ENCODE results near the gene SUN5.

The SUN5 gene

DNA sequence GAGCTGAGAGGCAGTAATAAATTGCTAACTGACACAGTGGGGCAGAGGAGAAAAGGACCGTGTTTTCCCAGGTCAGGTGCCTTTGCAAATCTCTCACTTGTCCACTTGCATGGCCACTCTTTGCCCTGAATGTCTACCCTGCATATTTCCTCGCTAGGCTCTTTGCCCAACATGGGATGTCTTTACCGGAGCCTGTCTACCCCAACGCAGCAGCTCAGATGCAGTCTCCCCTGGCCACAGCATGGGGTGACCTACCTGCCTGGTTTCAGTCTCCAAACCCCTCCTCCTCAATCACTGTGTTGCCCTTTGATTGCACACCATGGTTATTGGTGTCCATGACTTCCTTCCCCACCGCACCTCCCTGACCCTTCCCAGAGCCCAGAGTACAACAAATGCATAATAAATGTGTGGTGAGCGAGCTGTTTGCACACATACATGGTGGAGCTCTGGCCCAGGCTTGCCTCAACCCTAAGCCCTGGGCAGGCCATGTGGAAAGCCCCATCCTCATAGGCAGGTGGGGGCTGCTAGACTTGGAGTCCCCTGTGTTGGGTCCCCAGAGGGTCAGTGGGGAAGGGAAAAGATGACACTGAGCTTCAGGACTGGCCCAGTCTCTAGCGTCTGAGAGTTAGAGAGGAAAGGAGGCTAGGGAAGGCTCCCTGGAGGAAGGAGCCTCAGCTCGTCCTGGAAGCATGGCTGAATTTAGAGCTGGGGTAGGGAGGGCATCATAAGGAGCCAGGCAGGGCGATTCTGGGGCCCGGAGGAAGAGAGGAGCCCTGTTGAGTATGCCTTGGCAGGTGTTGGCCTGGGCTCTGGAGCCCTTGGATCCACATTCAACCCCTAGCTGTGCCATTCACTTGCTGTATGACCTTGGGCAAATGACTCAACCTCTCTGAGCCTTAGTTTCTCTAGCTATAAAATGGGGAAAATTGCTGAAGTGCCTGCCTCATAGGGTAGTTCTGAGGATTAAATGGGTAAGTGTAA, 22.8 kb upstream of the SUN5 start:
- H3K4me3 ChIP-seq (ENCODE audit: insufficient read depth, low read depth, low read length): no peak overlapping the region
- 88 to 91% methylated on average over 10 of the region's 10 CpGs for WGBS, 2 experiments
- no peak overlapping the region for H3K27ac ChIP-seq (ENCODE audit: insufficient read depth, low read depth, low read length, poor library complexity, severe bottlenecking)
- H3K36me3 ChIP-seq (ENCODE audit: control insufficient read depth, insufficient read depth, low read length): no peaks in the 10 kb centered on the region
- H3K4me1 ChIP-seq (ENCODE audit: control insufficient read depth, insufficient read depth, low read length): no peaks in the 10 kb centered on the region
- H3K9me3 ChIP-seq (ENCODE audit: control insufficient read depth, low read length): no peaks in the 10 kb centered on the region
- H3K27me3 ChIP-seq (ENCODE audit: control insufficient read depth, insufficient read depth, low read length, poor library complexity, severe bottlenecking): no peaks in the 10 kb centered on the region

DNA sequence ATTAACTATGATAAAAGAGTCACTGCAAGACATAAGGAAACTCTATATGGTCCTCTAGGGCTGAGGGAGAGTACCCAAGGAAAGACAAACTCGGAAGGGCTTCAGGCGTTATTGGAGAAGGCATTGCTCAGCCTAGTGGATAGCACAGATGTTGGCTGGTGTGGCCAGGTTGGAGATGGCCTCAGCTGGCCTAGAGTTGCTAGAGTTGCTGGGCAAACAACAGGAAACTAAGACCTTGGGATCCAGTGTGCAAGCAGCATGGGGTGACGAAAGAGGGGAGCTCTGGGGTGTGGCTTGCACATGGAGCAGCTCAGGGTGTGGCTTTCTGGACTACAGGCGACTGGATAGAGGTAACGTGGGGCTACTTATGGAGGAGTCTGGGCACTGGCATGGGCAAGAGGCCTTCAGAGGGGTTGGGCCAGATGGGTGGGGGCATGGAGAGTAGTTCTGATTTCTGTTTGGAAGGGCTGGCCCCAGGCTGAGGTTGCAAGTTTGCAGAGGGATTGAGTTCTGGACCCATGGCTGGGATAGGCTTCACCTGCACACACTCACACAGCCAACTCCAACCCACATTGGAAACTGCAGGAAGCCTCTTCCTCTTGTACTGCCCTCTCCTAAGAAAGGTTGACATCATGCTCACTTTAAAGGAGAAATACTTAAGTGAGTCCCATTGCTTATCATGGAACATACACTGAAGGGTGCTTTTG, 22.0 kb upstream of the SUN5 start:
- Histone ChIP-seq H3K27ac (ENCODE audit: insufficient read depth, low read depth, low read length, poor library complexity, severe bottlenecking) (no peak overlapping the region), H3K4me1 (ENCODE audit: control insufficient read depth, insufficient read depth, low read length) (no peaks in the 10 kb centered on the region), H3K4me3 (ENCODE audit: insufficient read depth, low read depth, low read length) (no peak overlapping the region), H3K27me3 (ENCODE audit: control insufficient read depth, insufficient read depth, low read length, poor library complexity, severe bottlenecking) (no peaks in the 10 kb centered on the region), H3K36me3 (ENCODE audit: control insufficient read depth, insufficient read depth, low read length) (no peaks in the 10 kb centered on the region), H3K9me3 (ENCODE audit: control insufficient read depth, low read length) (no peaks in the 10 kb centered on the region)
- 71 to 74% methylated on average over 5 of the region's 5 CpGs for WGBS, 2 experiments

DNA sequence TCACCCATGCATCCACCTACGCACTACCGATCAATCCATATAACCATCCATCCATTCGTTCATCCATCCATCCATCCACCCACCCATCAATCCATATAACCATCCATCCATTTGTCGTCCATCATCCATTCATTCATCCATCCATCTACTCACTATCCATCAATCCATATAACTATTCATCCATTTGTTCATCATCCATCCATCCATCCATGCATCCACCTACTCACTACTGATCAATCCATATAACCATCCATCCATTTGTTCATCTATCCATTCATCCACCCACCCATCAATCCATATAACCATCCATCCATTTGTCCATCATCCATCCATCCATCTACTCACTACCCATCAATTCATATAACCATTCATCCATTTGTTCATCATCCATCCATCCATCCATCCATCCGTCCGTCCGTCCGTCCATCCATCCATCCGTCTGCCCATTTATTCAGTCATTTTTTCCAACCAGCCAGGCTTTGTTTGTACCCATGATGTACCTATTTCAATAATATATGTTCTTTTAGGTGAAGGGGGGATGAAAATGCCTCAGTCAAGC, 21.2 kb upstream of the SUN5 start:
- Histone ChIP-seq H3K9me3 (ENCODE audit: control insufficient read depth, low read length) (no peaks in the 10 kb centered on the region), H3K27me3 (ENCODE audit: control insufficient read depth, insufficient read depth, low read length, poor library complexity, severe bottlenecking) (no peaks in the 10 kb centered on the region), H3K27ac (ENCODE audit: insufficient read depth, low read depth, low read length, poor library complexity, severe bottlenecking) (no peak overlapping the region), H3K4me3 (ENCODE audit: insufficient read depth, low read depth, low read length) (no peak overlapping the region), H3K4me1 (ENCODE audit: control insufficient read depth, insufficient read depth, low read length) (no peaks in the 10 kb centered on the region), H3K36me3 (ENCODE audit: control insufficient read depth, insufficient read depth, low read length) (no peaks in the 10 kb centered on the region)
- WGBS, 2 experiments: 63 to 69% methylated on average over 9 of the region's 9 CpGs

DNA sequence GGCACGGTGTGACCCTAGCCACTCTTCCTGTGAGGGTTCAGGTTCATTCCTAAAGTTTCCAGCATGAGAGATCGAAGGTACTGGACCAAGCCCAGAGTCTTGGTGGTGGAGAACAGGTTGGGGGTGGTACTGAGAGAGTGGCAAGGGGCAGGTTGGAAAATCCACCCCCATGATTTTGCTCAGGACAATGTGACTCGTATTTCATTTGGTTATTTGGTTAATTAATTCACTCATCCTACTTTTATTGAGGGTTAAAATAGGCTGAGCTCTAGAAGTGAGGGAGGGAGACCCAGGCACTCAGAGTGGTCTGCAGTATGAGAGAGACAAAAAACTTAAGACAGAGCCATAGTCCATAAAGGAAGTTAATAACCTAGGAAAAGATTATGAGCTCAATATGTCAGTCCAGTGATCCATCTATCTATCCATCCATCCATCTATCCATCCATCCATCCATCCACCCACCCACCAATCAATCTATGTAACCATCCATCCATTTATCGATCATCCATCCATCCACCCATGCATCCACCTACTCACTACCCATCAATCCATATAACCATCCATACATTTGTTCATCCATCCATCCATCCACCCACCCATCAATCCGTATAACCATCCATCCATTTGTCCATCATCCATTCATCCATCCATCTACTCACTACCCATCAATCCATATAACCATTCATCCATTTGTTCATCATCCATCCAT, 20.5 kb upstream of the SUN5 start:
- no peak overlapping the region for H3K4me3 ChIP-seq (ENCODE audit: insufficient read depth, low read depth, low read length)
- H3K27ac ChIP-seq (ENCODE audit: insufficient read depth, low read depth, low read length, poor library complexity, severe bottlenecking): no peak overlapping the region
- H3K27me3 ChIP-seq (ENCODE audit: control insufficient read depth, insufficient read depth, low read length, poor library complexity, severe bottlenecking): no peaks in the 10 kb centered on the region
- H3K36me3 ChIP-seq (ENCODE audit: control insufficient read depth, insufficient read depth, low read length): no peaks in the 10 kb centered on the region
- no peaks in the 10 kb centered on the region for H3K4me1 ChIP-seq (ENCODE audit: control insufficient read depth, insufficient read depth, low read length)
- H3K9me3 ChIP-seq (ENCODE audit: control insufficient read depth, low read length): no peaks in the 10 kb centered on the region
- WGBS, 2 experiments: 84 to 85% methylated on average over 4 to 5 of the region's 5 CpGs

DNA sequence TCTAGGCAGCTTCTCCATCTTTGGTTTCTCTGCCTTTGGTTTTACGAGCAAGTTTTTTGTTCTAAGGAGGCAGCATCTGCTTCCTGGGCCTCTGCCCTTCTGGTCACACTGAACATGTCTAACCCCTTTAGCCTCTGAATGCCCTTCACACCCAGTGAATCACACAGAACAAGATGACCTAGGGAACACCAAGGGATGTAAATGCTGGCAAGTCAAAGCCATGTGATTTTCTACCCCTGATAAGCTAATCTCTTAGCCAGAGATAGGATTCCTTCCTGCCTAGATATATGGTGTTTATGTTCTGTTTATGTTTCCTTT, 20.0 kb upstream of the SUN5 start:
- Histone ChIP-seq H3K27ac (ENCODE audit: insufficient read depth, low read depth, low read length, poor library complexity, severe bottlenecking) (no peak overlapping the region), H3K36me3 (ENCODE audit: control insufficient read depth, insufficient read depth, low read length) (no peaks in the 10 kb centered on the region), H3K9me3 (ENCODE audit: control insufficient read depth, low read length) (no peaks in the 10 kb centered on the region), H3K4me3 (ENCODE audit: insufficient read depth, low read depth, low read length) (no peak overlapping the region), H3K27me3 (ENCODE audit: control insufficient read depth, insufficient read depth, low read length, poor library complexity, severe bottlenecking) (no peaks in the 10 kb centered on the region), H3K4me1 (ENCODE audit: control insufficient read depth, insufficient read depth, low read length) (no peaks in the 10 kb centered on the region)
- WGBS, 2 experiments: 87 to 100% methylated on average over 1 of the region's 1 CpG

DNA sequence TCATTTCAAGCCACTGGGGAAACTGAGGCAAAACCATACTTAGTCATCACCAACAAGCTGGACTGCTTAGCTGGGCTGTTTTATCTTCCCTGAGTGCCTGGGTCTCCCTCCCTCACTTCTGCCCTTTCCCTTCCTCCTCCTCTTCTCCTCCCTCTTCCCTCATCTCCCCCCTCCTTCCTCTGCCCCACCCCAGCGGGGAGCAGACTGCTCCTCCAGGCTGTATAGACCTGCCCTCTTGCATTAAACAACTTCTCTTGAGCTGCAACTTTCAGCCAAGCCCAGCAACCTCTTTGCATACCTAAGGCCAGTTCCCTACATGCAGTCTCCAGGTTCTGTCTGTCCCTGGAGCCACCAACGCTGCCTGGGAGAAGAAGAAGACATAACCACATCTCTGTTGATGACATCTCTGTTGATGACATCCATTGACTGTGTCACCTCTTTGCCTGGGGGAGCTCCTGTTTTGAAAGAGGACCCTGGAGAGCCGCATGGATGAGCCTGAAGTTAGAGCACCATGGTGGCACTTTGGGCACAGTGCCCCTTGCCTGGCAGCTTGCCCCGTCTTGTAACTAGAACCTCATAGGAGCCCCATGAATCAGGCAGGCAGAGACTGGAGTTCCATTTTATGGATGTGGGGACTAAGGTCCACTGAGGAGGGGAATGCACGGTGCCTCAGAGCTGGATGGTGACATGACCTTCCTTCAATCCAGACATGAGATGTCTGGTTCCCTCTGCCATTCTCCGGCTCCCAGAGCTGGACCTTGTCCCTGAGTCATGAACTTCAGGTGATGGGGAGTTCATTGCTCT, 19.4 kb upstream of the SUN5 start:
- no peaks in the 10 kb centered on the region for H3K27me3 ChIP-seq (ENCODE audit: control insufficient read depth, insufficient read depth, low read length, poor library complexity, severe bottlenecking)
- no peak overlapping the region for H3K4me3 ChIP-seq (ENCODE audit: insufficient read depth, low read depth, low read length)
- no peak overlapping the region for H3K27ac ChIP-seq (ENCODE audit: insufficient read depth, low read depth, low read length, poor library complexity, severe bottlenecking)
- WGBS, 2 experiments: 70 to 74% methylated on average over 6 of the region's 6 CpGs
- no peaks in the 10 kb centered on the region for H3K4me1 ChIP-seq (ENCODE audit: control insufficient read depth, insufficient read depth, low read length)
- no peaks in the 10 kb centered on the region for H3K9me3 ChIP-seq (ENCODE audit: control insufficient read depth, low read length)
- H3K36me3 ChIP-seq (ENCODE audit: control insufficient read depth, insufficient read depth, low read length): no peaks in the 10 kb centered on the region

DNA sequence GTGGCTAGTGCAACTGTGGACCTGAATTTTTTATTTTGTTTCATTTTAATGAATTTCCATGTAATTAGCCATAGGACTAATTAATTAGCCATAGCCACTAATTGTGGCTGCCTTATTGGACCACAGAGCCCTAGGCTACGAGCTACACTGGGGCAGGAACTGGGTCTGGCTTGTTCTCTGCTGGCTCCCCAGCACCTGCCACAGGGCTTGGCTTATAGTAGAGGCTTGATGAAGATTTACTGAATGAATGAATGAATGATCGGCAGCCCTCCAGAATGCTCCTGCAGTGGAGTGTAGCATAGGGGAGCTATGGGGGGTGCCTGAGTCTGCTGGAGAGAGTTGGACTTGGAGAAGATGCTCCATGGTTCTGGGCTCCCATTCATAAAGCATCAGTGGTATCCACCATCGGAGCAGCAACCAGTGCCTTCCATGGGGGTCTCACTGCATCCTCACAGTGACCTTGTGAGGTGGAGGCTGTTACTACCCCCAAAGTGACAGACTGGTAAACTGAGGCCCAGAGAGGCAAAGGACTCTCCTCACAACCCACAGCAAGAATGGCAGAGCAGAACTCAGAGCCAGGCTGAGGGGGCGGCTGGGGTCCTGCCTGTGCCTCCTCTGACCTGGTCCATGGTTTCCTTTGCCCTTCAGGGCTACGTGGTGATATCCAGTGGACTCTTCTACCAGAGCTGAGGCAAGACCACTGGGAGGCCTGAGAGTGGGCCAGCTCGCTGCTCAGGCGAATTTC, 18.6 kb upstream of the SUN5 start:
- no peak overlapping the region for H3K4me3 ChIP-seq (ENCODE audit: insufficient read depth, low read depth, low read length)
- no peaks in the 10 kb centered on the region for H3K4me1 ChIP-seq (ENCODE audit: control insufficient read depth, insufficient read depth, low read length)
- H3K27ac ChIP-seq (ENCODE audit: insufficient read depth, low read depth, low read length, poor library complexity, severe bottlenecking): no peak overlapping the region
- WGBS, 2 experiments: 89% methylated on average over 7 of the region's 7 CpGs
- H3K36me3 ChIP-seq (ENCODE audit: control insufficient read depth, insufficient read depth, low read length): no peaks in the 10 kb centered on the region
- H3K9me3 ChIP-seq (ENCODE audit: control insufficient read depth, low read length): no peaks in the 10 kb centered on the region
- H3K27me3 ChIP-seq (ENCODE audit: control insufficient read depth, insufficient read depth, low read length, poor library complexity, severe bottlenecking): no peaks in the 10 kb centered on the region

DNA sequence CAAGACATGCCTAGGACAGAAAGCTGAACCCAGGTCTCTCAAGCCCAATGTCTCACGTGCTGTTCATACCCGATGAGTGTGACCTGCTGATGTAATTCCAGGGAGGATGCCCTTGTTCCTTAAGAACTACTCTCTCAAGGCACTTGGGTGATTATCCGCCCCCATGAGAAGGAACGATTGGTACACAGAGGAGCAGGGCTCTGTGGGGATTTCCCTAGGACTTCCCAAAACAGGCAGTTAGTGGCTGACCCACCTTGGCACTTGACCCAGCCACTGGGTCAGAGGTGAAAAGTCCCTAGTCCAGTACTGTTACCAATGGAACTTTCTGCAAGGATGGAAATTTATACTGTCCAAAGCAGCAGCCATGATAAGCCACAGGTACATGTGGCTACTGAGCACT, 18.1 kb upstream of the SUN5 start:
- no peaks in the 10 kb centered on the region for H3K27me3 ChIP-seq (ENCODE audit: control insufficient read depth, insufficient read depth, low read length, poor library complexity, severe bottlenecking)
- no peaks in the 10 kb centered on the region for H3K4me1 ChIP-seq (ENCODE audit: control insufficient read depth, insufficient read depth, low read length)
- 85 to 92% methylated on average over 4 of the region's 4 CpGs for WGBS, 2 experiments
- no peaks in the 10 kb centered on the region for H3K9me3 ChIP-seq (ENCODE audit: control insufficient read depth, low read length)
- no peak overlapping the region for H3K4me3 ChIP-seq (ENCODE audit: insufficient read depth, low read depth, low read length)
- no peak overlapping the region for H3K27ac ChIP-seq (ENCODE audit: insufficient read depth, low read depth, low read length, poor library complexity, severe bottlenecking)
- H3K36me3 ChIP-seq (ENCODE audit: control insufficient read depth, insufficient read depth, low read length): no peaks in the 10 kb centered on the region

DNA sequence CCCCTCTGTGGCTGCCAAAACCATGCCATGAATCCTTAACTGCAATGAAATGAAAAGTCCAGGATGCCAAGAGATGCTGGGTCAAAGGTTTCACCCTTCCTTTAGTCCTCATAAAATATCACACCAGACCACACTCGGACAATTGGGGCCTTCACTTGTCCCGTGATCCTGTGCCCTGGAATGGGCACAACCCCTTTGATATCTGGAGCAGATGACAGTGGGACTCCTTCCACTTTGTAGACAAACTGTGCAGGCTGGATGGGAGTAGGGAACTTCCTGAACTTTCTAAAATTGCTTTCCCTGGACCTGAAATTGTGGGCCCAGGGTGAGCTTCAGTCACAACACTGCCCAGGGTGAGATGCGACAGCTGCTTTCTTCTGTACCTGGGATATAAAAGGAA, 17.6 kb upstream of the SUN5 start:
- H3K27me3 ChIP-seq (ENCODE audit: control insufficient read depth, insufficient read depth, low read length, poor library complexity, severe bottlenecking): no peaks in the 10 kb centered on the region

More for the DNA sequence above, 17.6 kb upstream of the SUN5 start:
- Histone ChIP-seq H3K36me3 (ENCODE audit: control insufficient read depth, insufficient read depth, low read length) (no peaks in the 10 kb centered on the region), H3K4me3 (ENCODE audit: insufficient read depth, low read depth, low read length) (no peak overlapping the region), H3K27ac (ENCODE audit: insufficient read depth, low read depth, low read length, poor library complexity, severe bottlenecking) (no peak overlapping the region), H3K4me1 (ENCODE audit: control insufficient read depth, insufficient read depth, low read length) (no peaks in the 10 kb centered on the region), H3K9me3 (ENCODE audit: control insufficient read depth, low read length) (no peaks in the 10 kb centered on the region)
- WGBS, 2 experiments: 90 to 91% methylated on average over 3 of the region's 3 CpGs

Data from ectodermal cell (in vitro differentiated cells).